HG03432 (cell line): ENCODE data around the gene RNF114.
"Not testable (repeated sequence)": the region's sequence is repeated elsewhere in the genome, so short reads cannot be mapped to it uniquely, and the experiment has no call there.

Source experiments
- ATAC-seq: cut with Tn5 transposase; IDR thresholded peaks from one replicate; pipeline ENCODE4 v1.9.1; 2021; ENCODE audit warnings: mild to moderate bottlenecking, moderate library complexity; ENCODE audit not compliant: unreplicated experiment

RNF114 gene

GRCh38 chr20:49984426-49985153 is 48.4 kb downstream of the RNF114 start:
- ATAC-seq, result no peak

- ATAC-seq, result no peak
These were observed 49.0 kb downstream of the RNF114 start for GRCh38 chr20:49985157-49985556.

GRCh38 chr20:49985617-49986016 is 49.4 kb downstream of the RNF114 start:
- ATAC-seq, result no peak

- ATAC-seq, result no peak
These were observed 49.9 kb downstream of the RNF114 start for GRCh38 chr20:49986049-49986448.

- no peak for ATAC-seq
These were observed 51.0 kb downstream of the RNF114 start for GRCh38 chr20:49987015-49987867.

- no peak for ATAC-seq
These were observed 51.9 kb downstream of the RNF114 start for GRCh38 chr20:49987868-49988690.

GRCh38 chr20:49989234-49990065 is 53.3 kb downstream of the RNF114 start:
- ATAC-seq, result no peak

GRCh38 chr20:49990271-49990720 is 54.1 kb downstream of the RNF114 start:
- ATAC-seq, result no peak

- ATAC-seq, result no peak
These were observed 57.1 kb downstream of the RNF114 start for GRCh38 chr20:49993301-49993751.

GRCh38 chr20:49995586-49995985 is 59.4 kb downstream of the RNF114 start:
- no peak for ATAC-seq

GRCh38 chr20:49998478-49999188 is 62.4 kb downstream of the RNF114 start:
- not testable (repeated sequence) for ATAC-seq

GRCh38 chr20:49999329-49999728 is 63.1 kb downstream of the RNF114 start:
- ATAC-seq, result peak; percentile 82

GRCh38 chr20:50000548-50001222 is 64.5 kb downstream of the RNF114 start:
- not testable (repeated sequence) for ATAC-seq

GRCh38 chr20:50001784-50002311 is 65.7 kb downstream of the RNF114 start:
- no peak for ATAC-seq

GRCh38 chr20:50003253-50003656 is 67.1 kb downstream of the RNF114 start:
- no peak for ATAC-seq
